HG03039 (cell line): ENCODE results near the gene PLCG2.
"Not testable (repeated sequence)": the region's sequence is repeated elsewhere in the genome, so short reads cannot be mapped to it uniquely, and the experiment has no call there.

ENCODE experiments used
- ATAC-seq: cut with Tn5 transposase; IDR thresholded peaks from one replicate; pipeline ENCODE4 v1.9.1; 2021; ENCODE audit warnings: mild to moderate bottlenecking, moderate library complexity; ENCODE audit not compliant: unreplicated experiment

PLCG2 gene

GRCh38 chr16:81786868-81787267 is 7.8 kb downstream of the PLCG2 start:
- no peak for ATAC-seq

- ATAC-seq: no peak
Observed at GRCh38 chr16:81787659-81788058, 8.6 kb downstream of the PLCG2 start.

GRCh38 chr16:81790277-81790676 is 11.2 kb downstream of the PLCG2 start:
- ATAC-seq: no peak

GRCh38 chr16:81790830-81791435 is 11.8 kb downstream of the PLCG2 start:
- no peak for ATAC-seq

- no peak for ATAC-seq
Observed at GRCh38 chr16:81792828-81793227, 13.7 kb downstream of the PLCG2 start.

- ATAC-seq: no peak
Observed at GRCh38 chr16:81795193-81795592, 16.1 kb downstream of the PLCG2 start.

- ATAC-seq: no peak
Observed at GRCh38 chr16:81796035-81796434, 16.9 kb downstream of the PLCG2 start.

- ATAC-seq: no peak
Observed at GRCh38 chr16:81796583-81797346, 17.7 kb downstream of the PLCG2 start.

- peak; percentile 40 for ATAC-seq
Observed at GRCh38 chr16:81797443-81797842, 18.4 kb downstream of the PLCG2 start.

GRCh38 chr16:81798311-81799137 is 19.4 kb downstream of the PLCG2 start:
- peak; percentile 40 for ATAC-seq

GRCh38 chr16:81799138-81799504 is 20.0 kb downstream of the PLCG2 start:
- no peak for ATAC-seq

GRCh38 chr16:81801724-81802123 is 22.6 kb downstream of the PLCG2 start:
- ATAC-seq: not testable (repeated sequence)

- no peak for ATAC-seq
Observed at GRCh38 chr16:81803332-81803731, 24.2 kb downstream of the PLCG2 start.

- ATAC-seq: no peak
Observed at GRCh38 chr16:81804134-81804610, 25.1 kb downstream of the PLCG2 start.

GRCh38 chr16:81806696-81807095 is 27.6 kb downstream of the PLCG2 start:
- ATAC-seq: no peak

- no peak for ATAC-seq
Observed at GRCh38 chr16:81807767-81808358, 28.8 kb downstream of the PLCG2 start.

GRCh38 chr16:81808933-81809480 is 29.9 kb downstream of the PLCG2 start:
- peak; percentile 49 for ATAC-seq

GRCh38 chr16:81809567-81809966 is 30.5 kb downstream of the PLCG2 start:
- no peak for ATAC-seq

- no peak for ATAC-seq
Observed at GRCh38 chr16:81810361-81810760, 31.3 kb downstream of the PLCG2 start.

GRCh38 chr16:81810894-81811538 is 31.9 kb downstream of the PLCG2 start:
- peak; percentile 32 for ATAC-seq
